ENCODE results near the gene KAZN.
A peak's percentile ranks its signal among the peaks of the same experiment; 100 is the strongest.

Gene KAZN

DNA sequence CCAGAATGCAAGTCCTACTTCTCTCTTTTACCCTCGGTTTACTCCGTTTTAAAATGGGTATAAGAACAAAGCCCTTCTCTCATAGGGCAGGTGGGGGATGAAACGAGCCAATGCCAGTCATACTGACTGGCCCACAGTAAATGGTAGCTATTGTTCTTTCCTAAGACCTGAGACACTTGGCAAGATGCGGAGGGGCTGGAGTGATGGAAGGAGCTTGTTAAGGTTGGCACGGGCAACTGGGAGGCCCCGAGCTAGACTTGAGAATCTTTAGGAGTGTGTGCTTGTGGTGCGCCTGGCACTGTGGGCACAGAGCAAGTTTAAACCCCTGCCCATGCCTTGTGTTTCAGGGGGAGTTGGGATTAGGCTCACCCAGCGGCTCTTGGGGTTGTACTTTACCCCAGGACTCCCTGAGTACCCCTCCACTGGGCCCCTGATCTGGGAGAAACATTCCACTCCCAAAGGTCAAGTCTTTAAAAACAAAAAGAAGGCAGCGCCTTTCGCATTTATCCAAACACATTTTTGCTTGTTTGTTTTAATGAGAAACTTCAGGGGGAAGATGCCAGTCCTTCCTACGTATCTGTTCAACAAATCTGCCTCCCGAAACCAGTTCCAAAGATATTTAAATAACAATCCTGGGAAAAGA, 314.5 kb downstream of the KAZN start:
- DNase-seq (ENCODE audit: low read depth in 2 of 2): no peak

DNA sequence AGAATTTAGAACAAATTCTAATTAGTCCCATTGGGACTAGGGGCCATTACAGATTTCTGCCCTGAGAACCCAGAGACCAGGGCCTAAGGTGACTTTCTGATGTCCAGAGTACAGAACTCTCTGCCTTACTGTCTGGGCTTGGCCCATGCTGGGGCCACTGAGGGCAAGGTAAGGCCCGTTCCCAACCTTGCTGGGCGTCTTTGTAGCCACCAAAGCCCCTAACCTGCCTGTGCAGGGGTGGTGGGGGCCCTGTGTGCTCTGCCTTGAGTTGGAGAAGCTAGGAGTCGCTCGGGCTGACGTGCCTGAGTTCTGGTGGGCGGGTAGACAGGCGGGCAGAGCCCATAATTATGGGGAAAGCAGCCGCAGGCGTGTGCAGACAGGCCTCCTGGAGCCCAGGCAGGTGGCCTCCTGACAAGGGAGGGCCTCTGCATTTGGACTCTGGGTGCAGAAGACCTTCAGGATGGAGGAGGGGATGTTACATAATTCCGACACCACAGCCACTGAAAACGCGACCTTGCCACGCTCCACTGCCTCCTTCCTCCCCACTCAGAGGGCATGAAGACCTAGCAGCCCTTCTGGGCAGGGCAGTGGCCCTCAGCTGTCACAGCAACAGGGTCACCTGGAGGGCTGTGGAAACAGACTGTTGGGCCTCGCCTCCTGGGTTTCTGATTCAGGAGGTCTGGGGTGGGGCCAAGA, 315.1 kb downstream of the KAZN start:
- DNase-seq (ENCODE audit: low read depth in 2 of 2): no peak

DNA sequence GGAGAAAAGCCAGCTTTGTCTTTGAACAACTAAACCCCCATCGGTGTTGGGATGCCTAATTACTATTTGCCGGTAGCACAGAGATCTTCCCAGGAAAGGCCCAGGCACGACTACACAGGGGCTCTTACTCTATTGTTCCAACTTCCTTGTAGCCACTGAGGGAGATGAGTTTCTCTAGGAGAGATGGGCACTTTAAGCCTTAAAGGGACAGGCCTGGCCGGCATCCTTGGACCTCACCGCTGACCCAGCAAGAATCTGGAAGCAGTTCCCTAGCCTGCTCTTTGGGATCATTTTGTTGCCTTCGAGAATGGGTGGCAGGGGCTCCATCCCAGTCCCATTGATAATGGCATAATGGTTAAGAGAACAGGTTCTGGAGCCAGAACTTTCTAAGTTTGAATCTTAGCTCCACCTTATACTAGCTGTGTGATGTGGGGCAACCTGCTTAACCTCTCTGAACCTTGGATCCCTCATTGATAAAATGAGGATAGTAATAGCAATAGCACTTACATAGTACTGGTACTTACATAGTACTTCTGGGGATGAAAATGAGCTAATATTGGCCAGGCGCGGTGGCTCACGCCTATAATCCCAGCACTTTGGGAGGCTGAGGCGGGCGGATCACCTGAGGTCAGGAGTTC, 316.0 kb downstream of the KAZN start:
- DNase-seq (ENCODE audit: low read depth in 2 of 2): no peak

DNA sequence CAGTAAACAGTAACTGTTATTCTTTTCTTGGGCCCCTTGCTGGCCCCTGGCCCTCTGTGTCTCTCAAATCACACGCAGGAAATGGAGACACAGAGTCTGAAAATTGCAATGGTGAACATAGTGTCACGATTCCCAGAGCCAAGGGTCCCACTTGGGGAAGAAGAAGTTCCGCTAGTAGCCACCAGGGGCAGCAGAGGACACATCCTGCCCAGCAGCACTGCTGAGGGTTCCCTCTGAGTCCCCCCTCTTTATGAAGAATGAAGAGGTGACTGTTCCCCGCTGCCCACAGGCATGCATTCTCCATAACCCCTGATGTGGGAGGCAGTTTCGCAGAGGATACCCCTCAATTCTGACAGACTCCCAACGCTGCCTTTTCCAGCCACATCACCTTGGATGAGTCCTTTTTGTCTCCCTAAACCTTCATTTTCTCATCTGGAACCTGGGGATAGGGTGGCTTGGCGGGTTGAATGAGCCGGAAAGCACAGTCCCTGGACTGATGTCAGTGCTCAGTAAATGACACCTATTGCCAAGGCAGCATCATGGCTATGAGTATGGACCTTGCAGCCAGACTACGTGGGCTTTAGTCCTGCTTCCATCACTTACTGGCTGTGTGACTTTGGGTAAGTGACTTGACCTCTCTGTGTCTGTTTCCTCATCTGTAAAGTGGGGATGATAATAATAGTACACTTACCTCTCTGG, 317.0 kb downstream of the KAZN start:
- peak in 1 of 2 donors; percentile 33 for DNase-seq (ENCODE audit: low read depth in 2 of 2)

DNA sequence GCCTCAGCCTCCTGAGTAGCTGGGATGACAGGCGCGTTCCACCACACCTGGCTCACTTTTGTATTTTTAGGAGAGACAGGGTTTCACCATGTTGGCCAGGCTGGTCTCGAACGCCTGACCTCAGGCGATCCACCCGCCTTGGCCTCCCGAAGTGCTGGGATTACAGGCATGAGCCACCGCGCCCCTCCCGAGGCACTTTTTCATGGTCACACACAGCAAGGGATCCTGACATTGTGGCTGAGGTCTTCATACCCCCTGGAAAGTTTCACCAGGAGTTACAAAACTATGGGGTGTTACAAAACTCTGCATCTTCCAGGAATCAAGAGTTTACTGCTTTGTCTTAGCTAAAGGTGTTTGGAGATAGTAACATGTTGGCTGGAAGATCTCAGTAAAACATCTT, 320.8 kb downstream of the KAZN start:
- no peak for DNase-seq (ENCODE audit: low read depth in 2 of 2)

DNA sequence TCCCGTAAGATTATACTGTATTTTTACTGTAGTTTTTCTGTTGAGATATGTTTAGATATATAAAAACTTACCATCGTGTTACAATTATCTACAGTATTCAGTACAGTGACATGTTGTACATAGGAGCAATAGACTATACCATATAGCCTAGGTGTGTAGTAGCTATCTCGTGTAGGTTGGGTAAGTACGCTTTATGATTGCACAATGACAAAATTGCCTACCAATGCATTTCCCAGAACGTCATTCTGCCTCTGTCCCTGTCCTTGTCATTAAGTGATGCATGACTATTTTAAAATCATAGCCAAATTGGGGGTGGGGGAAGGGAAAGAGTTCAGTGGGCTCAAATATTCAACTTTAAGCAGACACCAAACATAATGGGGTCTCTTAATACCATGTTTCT, 321.3 kb downstream of the KAZN start:
- DNase-seq (ENCODE audit: low read depth in 2 of 2): no peak

DNA sequence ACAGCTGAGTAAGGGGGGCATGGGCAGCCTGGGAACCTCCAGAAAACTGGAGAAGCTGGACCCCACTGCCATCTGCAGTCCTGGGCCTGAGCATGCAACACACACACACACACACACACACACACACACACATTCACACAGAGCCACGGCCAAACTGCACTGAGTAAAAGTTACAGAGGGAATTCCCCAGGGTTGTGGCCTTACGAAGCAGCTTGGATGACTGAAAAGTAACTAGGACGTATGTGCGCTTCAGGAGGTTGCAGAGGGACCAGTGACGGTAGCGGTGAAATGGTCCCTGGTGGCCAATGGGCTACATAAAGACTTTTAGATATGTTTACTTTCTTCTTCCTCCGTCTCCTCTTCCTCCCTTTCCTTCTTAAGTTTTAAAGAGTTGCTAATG, 322.6 kb downstream of the KAZN start:
- no peak for DNase-seq (ENCODE audit: low read depth in 2 of 2)

DNA sequence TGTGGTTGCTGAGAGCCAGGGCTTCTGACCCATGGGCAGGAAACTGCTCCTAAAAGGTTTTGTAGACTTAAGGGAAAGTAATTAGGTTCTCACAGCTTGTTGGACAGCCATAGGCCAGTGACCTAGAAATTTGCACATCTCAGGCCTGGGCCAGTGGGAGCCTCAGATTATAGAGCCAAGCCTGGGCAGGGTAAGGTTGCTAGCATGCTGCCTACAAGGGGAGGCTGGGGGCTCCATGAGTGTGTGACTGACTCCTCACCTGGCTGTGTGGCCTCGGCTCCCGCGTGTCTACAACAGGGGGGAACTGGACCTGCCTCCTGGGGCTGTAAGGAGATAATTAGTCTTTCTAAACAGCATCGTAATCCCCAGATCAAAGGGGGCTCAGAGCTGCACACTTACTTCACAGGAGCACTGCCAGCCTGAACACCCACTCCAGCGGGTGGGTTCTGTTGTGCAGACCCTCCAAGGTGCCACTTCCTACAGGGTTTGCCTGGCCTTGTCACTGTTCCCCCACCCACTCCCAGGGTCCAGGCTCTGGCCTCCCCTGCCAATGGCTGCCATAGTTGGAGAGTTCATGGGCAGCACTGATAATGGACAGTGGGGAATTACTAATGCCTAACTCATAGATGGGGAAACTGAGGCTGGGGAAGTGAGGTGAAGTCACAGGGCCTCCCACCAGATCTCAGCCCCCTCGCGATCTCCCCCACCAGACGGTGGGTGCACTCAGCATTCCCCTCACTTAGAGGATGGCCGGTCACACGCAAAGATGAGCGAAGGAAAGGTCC, 324.6 kb downstream of the KAZN start:
- no peak for DNase-seq (ENCODE audit: low read depth in 2 of 2)

DNA sequence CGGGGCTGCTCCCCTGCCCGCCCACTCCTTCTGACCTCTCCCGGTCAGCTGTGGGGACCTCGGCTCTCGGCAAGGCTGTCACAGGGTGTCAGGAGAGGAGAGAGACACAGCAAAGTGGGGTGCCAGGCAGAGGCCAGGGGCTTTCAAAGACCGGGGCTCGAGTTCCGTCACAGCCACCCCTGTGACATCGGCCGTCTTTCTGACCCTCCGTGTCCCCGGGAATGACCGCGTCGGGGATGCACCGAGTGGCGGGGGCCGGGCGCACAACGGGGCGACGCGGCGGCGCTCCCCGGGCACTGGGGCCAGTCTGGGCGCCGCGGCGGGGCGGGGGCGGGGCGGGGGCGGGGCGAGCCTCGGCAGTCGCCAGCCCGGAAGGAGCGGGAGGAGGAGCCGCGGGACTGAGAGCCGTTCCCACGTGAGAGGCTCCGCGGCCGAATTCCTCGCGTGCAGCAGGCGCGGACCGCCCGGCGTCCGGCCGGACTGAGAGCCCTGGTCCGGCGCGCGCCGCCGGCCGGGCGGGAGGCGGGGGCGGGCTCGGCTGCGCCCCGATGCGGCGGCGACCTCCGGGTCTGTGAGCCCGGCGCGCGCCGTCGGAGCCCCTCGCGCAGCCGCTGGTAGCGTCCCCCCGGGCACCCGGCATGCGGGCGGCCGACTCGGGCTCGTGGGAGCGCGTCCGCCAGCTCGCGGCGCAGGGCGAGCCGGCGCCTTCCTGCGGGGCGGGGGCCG, 325.4 kb downstream of the KAZN start:
- peak in 1 of 2 donors; percentile 13 for DNase-seq (ENCODE audit: low read depth in 2 of 2)

DNA sequence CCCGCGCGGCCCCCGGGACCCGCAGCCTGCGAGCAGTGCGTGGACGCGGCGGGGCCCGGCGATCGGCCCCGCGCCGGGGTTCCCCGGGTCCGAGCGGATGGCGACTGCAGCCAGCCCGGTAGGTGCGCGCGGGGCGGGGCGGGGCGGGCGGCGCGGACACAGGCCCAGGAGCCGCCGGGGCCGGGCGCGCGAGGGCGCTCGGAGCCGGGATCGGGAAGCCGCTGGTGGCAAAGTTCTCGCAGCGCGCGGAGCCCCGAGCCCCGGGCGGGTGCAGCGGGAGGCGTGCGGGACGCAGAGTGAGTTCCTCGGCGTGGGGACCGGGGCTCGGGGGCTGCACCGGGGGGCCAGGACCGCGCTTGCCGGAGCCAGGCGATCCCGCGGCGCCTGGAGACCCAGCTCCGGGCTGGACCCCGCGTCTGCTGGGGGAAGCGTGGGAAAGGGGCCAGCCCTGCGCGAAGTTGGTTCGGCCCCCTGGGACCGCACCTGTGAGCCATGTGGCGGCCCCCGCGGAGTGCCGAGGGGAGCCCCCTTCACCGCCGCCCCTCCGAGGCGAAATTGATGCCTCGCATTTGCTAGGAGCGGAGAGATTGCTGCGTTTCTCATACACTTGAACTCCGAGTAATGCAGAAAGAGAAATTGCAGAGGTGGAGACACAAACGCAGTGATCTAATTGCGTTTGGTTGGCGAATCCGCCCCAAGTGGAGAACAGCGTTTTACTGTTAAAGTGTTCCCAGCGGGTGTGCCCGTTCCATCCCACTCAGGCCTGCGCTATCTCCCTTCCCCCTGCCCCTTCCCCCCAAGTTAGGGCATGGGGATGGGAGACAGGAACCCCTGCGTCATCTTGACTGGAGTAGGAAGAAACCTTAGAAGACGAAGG, 326.2 kb downstream of the KAZN start:
- DNase-seq (ENCODE audit: low read depth in 2 of 2): no peak

DNA sequence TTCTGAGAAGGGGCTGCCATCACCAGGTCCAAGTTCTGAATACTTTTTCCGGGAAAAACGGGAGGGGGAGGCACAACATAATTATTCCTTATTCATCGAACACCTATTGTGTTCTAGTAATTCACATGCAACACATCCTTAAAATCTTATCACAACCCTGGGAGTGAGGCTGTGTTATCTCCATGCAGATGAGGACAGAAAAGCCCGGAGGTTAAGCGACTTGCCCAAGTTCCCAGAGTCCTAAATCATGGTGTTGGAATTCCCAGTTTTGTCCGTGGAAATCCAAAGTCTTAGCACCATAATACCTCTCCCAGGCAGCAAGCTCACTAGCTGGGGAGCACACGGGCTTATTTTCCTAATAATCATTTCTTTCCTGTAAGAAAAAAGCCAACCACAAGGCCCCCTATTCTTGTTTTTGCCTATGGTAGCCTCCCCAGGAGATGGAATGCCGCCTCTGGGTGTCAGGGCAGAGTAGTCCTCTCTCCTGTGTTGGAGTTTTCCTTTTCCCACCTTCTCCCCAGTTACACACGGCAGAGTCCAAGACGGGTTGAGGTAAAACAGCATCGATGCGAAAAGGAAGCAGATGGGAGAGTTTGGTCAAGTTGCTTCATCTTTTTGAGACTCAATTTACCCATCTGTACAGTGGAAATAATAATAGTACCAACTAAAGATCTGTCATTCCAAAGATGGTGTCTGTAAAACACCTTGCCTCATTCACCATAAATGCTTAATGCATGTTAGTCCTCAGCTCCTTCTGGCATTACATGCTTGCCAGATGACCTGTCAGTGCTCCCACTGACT, 327.1 kb downstream of the KAZN start:
- no peak for DNase-seq (ENCODE audit: low read depth in 2 of 2)

DNA sequence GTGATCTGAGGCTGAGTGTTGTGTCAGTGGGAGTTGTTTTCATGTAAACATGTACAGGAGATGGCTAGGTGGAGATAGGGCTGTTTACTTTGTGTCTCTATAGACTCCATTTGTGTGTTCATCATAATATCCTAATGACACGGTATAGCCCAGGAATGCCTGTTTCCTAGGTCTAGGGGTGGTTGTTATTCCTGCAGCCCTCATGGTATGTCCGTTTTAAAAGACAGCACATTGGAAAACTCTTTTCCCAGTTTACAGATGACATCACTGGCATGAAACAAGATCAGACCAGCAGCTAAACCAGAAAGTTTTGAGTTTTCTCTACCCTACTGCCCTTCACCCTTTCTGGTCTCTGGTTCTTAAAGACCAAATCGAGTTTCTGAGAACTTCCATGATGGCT, 327.7 kb downstream of the KAZN start:
- no peak for DNase-seq (ENCODE audit: low read depth in 2 of 2)

DNA sequence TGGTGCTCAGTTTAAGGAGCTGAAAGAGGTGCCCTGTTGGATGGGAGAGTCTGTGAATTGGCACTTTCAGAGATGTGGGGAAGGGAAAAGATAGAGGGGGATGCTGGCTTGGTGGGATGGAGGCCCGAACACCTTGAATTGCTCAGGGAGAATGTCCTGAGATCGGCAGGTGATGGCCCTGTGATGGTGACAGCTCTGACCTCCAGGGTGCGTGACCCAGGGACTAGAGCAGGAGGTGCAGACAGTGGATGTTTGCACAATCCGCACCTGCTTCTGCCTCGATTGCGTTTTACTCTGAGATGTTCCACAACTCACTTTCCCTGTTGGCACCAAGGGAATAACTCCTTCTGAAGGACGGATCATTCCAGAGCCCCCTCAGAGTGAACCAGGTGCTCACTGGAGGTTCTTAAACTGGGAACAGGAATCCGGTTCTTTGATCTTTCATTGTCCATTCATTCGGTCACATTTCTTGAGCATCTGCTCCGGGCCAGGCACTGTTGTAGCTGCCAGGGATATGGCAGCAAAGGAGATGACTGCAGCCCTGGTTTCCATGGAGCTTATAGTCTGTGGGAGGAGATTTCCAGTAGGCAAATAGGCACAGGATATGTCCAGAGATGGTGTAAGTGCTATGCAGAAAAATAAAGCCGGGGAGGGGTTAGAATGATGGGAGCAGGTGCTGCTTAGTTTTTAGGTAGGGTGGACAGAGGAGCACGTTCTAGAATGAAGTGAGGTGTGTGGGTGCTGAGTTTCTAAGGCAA, 328.5 kb downstream of the KAZN start:
- no peak for DNase-seq (ENCODE audit: low read depth in 2 of 2)

DNA sequence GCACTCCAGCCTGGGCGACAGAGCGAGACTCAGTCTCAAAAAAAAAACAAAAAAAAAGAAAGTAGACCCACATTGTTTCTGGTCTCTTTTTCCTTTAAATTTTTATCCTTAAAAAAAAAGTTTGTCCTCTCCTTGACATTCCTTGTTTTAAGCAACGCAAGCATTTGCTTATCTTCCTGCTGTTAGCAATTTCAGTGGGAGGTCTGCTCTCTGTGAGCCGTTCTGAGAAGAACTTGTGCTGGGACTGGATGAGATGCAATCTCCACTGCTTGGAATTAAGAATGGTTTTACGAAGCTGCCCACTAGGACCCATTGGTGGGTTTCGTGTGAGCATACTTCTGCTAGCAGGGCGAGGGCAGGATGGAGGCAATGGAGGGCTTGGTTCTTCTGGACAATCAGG, 329.9 kb downstream of the KAZN start:
- DNase-seq (ENCODE audit: low read depth in 2 of 2): no peak

DNA sequence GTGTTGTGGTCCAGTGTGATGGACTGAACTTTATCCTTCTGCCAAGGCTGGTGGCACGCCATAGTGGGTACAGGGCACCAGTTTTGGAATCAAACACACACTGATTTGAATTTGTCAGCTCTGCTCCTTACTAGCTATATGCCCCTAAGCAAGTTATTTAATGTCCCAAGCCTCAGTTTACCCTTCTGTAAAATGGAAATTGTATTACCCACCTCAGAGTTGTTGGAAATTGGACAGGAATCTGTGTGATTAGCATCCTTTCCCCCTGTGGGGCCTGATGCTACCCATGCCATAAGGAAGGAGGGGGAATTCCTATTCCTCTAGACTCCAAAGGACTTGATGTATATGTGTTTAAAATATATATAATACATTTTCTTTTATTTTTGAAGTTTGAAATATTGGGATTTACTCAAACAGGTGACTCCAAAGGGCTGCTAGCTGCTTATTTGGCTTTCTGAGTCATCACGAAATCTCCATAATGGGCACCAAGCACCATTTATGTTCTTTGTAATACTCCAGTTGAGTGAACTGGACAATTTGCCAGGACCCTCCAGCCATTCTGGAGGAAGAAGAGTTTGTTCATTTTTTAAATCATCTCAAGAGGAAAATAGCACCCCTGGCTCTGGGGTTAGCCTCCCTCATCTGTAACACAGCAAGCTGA, 330.5 kb downstream of the KAZN start:
- DNase-seq (ENCODE audit: low read depth in 2 of 2): no peak

DNA sequence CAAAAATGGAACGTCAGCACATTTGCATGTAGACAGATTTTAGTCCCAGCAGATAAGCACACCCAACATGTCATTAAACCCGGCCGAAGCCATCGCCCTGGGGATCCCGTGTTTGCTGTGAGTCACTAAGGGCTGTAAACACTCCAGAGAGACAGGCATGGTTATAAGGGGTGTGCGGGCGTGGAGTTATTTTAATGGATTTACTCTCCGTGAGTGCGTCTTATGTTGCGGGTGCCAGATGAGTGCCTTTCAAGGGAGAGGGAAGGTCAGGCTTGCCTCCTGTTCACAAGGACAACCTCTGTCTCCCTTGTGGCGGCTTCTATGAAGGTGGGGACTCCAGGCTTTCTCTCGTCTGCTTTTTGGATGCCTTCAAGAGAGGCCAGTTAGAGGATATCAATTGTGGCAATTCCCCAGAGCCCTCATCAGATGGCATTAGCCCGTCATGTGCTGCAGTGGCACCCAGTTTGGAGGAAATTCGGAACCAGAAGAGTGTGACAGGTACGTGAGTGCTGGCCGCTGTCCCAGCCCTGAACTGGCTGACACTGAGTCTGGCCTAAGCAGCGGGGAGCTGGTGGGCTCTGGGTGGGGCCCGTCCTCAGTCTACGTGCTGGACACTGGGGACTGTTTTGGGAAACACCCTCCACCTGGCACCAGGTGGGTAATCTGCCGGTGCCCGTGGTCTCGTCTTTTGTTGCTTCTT, 331.2 kb downstream of the KAZN start:
- no peak for DNase-seq (ENCODE audit: low read depth in 2 of 2)

DNA sequence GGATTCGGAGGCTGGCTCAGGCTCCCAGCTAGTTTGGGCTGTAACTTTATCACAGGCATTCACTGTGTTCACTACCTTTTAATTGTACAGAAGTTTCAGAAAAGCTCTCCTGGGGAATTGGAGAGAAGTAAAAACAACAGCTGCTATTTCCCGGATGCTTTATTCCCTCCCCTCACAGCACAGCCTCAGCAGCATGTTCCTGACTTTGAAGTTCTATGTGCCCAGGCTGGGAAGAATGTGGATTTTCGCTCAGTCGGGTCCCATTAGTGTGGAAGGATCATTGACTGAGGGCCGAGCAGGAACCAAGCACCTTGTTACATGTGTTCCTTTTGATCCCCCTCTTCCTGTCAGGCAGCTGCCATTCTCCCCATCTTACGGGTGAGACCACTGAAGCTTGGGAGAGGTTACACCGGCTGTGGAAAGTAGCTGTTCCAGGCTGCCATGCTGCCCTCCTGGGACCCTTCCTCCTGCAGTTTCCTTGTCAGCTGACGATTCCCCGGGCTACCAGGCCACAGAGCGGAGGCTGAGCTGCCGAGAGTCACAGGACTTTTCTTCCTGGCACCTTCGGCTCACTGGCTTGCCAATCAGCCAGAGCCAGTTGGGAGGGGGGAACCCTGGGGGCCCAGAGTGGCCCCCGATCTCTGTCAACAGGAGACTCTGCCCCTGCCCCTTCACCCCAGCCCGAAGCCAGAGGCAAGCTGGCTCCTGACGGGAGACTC, 331.9 kb downstream of the KAZN start:
- no peak for DNase-seq (ENCODE audit: low read depth in 2 of 2)

Measured in stimulated activated CD8-positive, alpha-beta memory T cell treated with anti-CD3 and anti-CD28 coated beads, Interleukin-2, amount 100 ng/mL, for 48 hours (primary cell).